Endothelial cell of umbilical vein (primary cell): Measurements from ENCODE around the gene HES3. TPM values are rescaled to one million over a fixed set of nuclear protein-coding genes. Genes with fewer than 3 reads are reported as not detected.

Source experiments
- BruUV-seq: library from RNA; stranded (reverse); fragments of 400-500 nt; replicated peaks from 2 replicates; lab custom pipeline; 2021; lab: Mats Ljungman, UMichigan
- CTCF ChIA-PET: fragments of 300-600, 350-600 bp; sonication (Branson Sonifier 250); formaldehyde crosslinking; loops from one replicate; lab custom pipeline; 2021; ENCODE audit warnings: antibody characterized with exemption, inconsistent platforms; lab: Charles Lee
- POLR2A ChIA-PET: fragments of 300-600, 350-600 bp; sonication (Branson Sonifier 250); formaldehyde crosslinking; loops from one replicate; lab custom pipeline; 2021; ENCODE audit warnings: antibody characterized with exemption, inconsistent platforms; lab: Charles Lee
- DNase-seq: peaks from one replicate; pipeline ENCODE4 v3.0.0-alpha.2; 2011; ENCODE audit warnings: low read depth, low spot score
- FAIRE-seq: peaks from 2 replicates; lab custom pipeline; 2011; peaks lifted over from hg19 to GRCh38; lab: Jason Lieb, UNC
- H2AFZ ChIP-seq: 2 replicates; pipeline ENCODE4 v1.6.0; 2012; ENCODE audit warnings: low read depth, low read length, control low read depth, inconsistent platforms
- H3K27ac ChIP-seq: 2 replicates; pipeline ENCODE4 v1.5.1; 2011; ENCODE audit warnings: low read depth, mild to moderate bottlenecking, control low read depth, low read length, moderate library complexity; ENCODE audit not compliant: insufficient read depth
- H3K27me3 ChIP-seq, 2 experiments: 2 replicates each; pipeline versions ENCODE4 v1.6.0 to v1.6.1; 2011; ENCODE audit warnings: low read length in 2 of 2, mixed read lengths in 1 of 2; ENCODE audit not compliant: control insufficient read depth in 2 of 2, insufficient read depth in 2 of 2
- H3K36me3 ChIP-seq, 2 experiments: 2 replicates in 1 of 2; 3 replicates in 1 of 2; pipeline ENCODE4 v1.5.1; 2011; ENCODE audit warnings: low read length in 2 of 2, mild to moderate bottlenecking in 1 of 2, moderate library complexity in 1 of 2; ENCODE audit not compliant: control insufficient read depth in 2 of 2, insufficient read depth in 2 of 2; ENCODE audit errors: extremely low read depth in 1 of 2
- H3K4me1 ChIP-seq: 3 replicates; pipeline ENCODE4 v1.5.1; 2011; ENCODE audit warnings: mild to moderate bottlenecking, low read length; ENCODE audit not compliant: control insufficient read depth, insufficient read depth; ENCODE audit errors: extremely low read depth
- H3K4me2 ChIP-seq: 2 replicates; pipeline ENCODE4 v1.6.1; 2011; ENCODE audit warnings: low read length, control low read depth, mixed read lengths; ENCODE audit not compliant: insufficient read depth
- H3K4me3 ChIP-seq, 3 experiments: fragments of 200-600 bp in 1 of 3; sonication (generic), shearing (Covaris generic) in 1 of 3; replicated peaks in 1 of 3; 2 replicates each; pipeline ENCODE4 v1.5.1; 2011 to 2016; ENCODE audit warnings: control low read depth in 3 of 3, low read length in 3 of 3, mild to moderate bottlenecking in 2 of 3, inconsistent platforms in 1 of 3, low read depth in 1 of 3, moderate library complexity in 1 of 3; ENCODE audit not compliant: insufficient read depth in 1 of 3
- H3K79me2 ChIP-seq: 2 replicates; pipeline ENCODE4 v1.6.0; 2012; ENCODE audit warnings: low read length, inconsistent platforms; ENCODE audit not compliant: control insufficient read depth, insufficient read depth
- H3K9ac ChIP-seq: replicated peaks from 2 replicates; pipeline ENCODE3; 2011; ENCODE audit warnings: low read length, control low read depth; ENCODE audit not compliant: insufficient read depth; ENCODE audit errors: extremely low read depth
- H3K9me1 ChIP-seq: replicated peaks from 3 replicates; pipeline ENCODE4 v1.6.0; 2011; ENCODE audit warnings: mild to moderate bottlenecking, low read length; ENCODE audit not compliant: control insufficient read depth, insufficient read depth; ENCODE audit errors: extremely low read depth
- H3K9me3 ChIP-seq: replicated peaks from 2 replicates; pipeline ENCODE4 v1.5.1; 2012; ENCODE audit warnings: low read length, inconsistent platforms; ENCODE audit not compliant: control insufficient read depth, insufficient read depth
- H4K20me1 ChIP-seq: replicated peaks from 2 replicates; pipeline ENCODE3; 2011; ENCODE audit warnings: mild to moderate bottlenecking, low read length; ENCODE audit not compliant: control insufficient read depth, insufficient read depth; ENCODE audit errors: extremely low read depth
- EZH2 ChIP-seq: IDR thresholded peaks from 2 replicates; pipeline ENCODE4 v1.6.1; 2012; ENCODE audit warnings: borderline replicate concordance, low read depth, mild to moderate bottlenecking, moderate library complexity, low read length, inconsistent platforms; ENCODE audit not compliant: severe bottlenecking
- FOS ChIP-seq: IDR thresholded peaks from 2 replicates; pipeline ENCODE4 v1.6.1; 2011; ENCODE audit warnings: mild to moderate bottlenecking, low read length, moderate library complexity, borderline replicate concordance; ENCODE audit not compliant: insufficient read depth
- GATA2 ChIP-seq: IDR thresholded peaks from 2 replicates; pipeline ENCODE4 v1.7.0; 2011; ENCODE audit warnings: low read depth, mild to moderate bottlenecking, moderate library complexity, mixed read lengths, low read length; ENCODE audit not compliant: insufficient read length, insufficient read depth
- JUN ChIP-seq: IDR thresholded peaks from 2 replicates; pipeline ENCODE4 v1.6.1; 2011; ENCODE audit warnings: borderline replicate concordance, low read depth; ENCODE audit not compliant: insufficient read length, insufficient read depth
- MYC ChIP-seq: IDR thresholded peaks from one replicate; pipeline ENCODE4 v1.6.1; 2011; ENCODE audit warnings: mild to moderate bottlenecking, low read depth, low read length
- POLR2A ChIP-seq: IDR thresholded peaks from 2 replicates; pipeline ENCODE4 v1.6.1; 2012; ENCODE audit warnings: low read depth, mild to moderate bottlenecking, control low read depth, low read length
- POLR2AphosphoS5 ChIP-seq: IDR thresholded peaks from 2 replicates; pipeline ENCODE4 v1.6.1; 2012; ENCODE audit warnings: low read depth, mild to moderate bottlenecking, control low read depth, low read length, moderate library complexity; ENCODE audit not compliant: insufficient read depth
- dilution Hi-C: fragments of 300-500 bp; cut with MboI; formaldehyde crosslinking; loops from one replicate; pipeline ENCODE4 v1.15.0; 2019; ENCODE audit warnings: low sequenced_read_pairs; ENCODE audit not compliant: extremely low pct_ligation_motif_present
- intact Hi-C: fragments of 100-400 bp; cut with micrococcal nuclease; formaldehyde crosslinking; loops from one replicate; pipeline ENCODE4 v1.10.0; 2022
- polyA plus RNA-seq, 4 experiments: library from polyadenylated mRNA; depleted of rRNA in 3 of 4; stranded (reverse) in 3 of 4; unstranded in 1 of 4; fragments of >200 nt; gene quantifications; 2 replicates each; pipeline versions ENCODE4 v1.2.1 to v1.2.3, GENCODE V29; 2011 to 2012; ENCODE audit warnings: missing spikeins in 1 of 4
- total RNA-seq: library from RNA; stranded (reverse); gene quantifications from 2 replicates; pipeline ENCODE4 v1.2.3, GENCODE V29; 2021
- TF ChIP-seq, protein P1 (sequence below), 2 donors: IDR thresholded peaks; 1 replicate in 1 of 2; 2 replicates in 1 of 2; pipeline ENCODE4 v1.5.1; 2011; ENCODE audit warnings: low read length in 2 of 2, mild to moderate bottlenecking in 2 of 2, moderate library complexity in 2 of 2, control low read depth in 1 of 2, inconsistent platforms in 1 of 2, low read depth in 1 of 2; ENCODE audit not compliant: insufficient read depth in 1 of 2; ENCODE audit errors: extremely low read depth in 1 of 2
- TF ChIP-seq, protein P2 (sequence below): IDR thresholded peaks from 2 replicates; pipeline ENCODE4 v1.6.1; 2011; ENCODE audit not compliant: insufficient read depth, insufficient read length

The HES3 gene
- total and polyA plus RNA-seq, 2 donors (not counting 3 experiments of a cell fraction or from before 2014, with no cell fraction given) = not detected

DNA sequence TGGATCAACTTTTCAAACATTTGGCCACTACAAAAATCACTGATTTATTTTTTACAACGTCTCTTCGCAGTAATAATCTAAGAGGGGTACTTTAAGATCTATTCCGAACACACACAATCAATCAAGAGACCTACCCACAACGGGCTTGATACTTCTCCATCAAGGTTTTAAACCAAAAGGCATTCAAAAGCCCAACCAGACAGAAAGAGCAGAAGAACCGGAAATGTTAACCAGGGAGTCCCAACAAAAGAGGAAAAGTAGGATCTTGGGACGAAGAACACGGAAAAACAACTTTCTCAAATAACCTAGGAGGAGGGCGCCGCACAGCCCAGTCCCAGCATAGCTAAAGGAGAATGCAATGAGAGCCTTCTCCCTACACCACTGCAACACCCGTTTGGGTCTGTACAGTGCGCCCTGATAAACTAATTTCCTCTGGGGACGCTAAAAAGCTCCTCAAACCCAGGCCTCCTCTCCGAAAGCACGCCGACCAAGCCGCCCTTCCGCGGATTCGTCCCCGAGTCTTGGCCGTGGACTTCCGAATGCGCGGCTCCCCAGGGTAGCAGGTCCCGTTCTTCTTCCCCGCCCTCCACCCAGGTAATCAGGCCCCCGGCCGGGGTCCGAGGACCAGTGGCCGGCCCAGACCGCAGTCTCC, 45.2 kb upstream of the HES3 start:
- Histone ChIP-seq H2AFZ (peak overlapping the region; percentile 9), H3K27me3 (no peaks in the 10 kb centered on the region), H3K36me3 (peaks cover 8 to 10% of the 10 kb centered on the region in 2 experiments), H3K9me3 (no peaks in the 10 kb centered on the region), H3K4me3 (peak overlapping the region; percentile 78 to 90 (median 82)), H4K20me1 (no peaks in the 10 kb centered on the region), H3K9me1 (no peaks in the 10 kb centered on the region), H3K79me2 (peaks cover 48% of the 10 kb centered on the region), H3K4me2 (peak overlapping the region; percentile 94), H3K27ac (peak overlapping the region; percentile 53), H3K9ac (peak overlapping the region; percentile 96), H3K4me1 (peaks cover 17% of the 10 kb centered on the region)
- DNase-seq = peak; percentile 42
- ChIA-PET CTCF (interaction anchor here (0.7 to 2.0 kb wide), 5 partner anchors 9 to 47 kb away, joined by 3 to 7 read pairs (median 6); partner anchors contain the start of gene ICMT), POLR2A (no interaction called here)
- FAIRE-seq = peak; percentile 37
- TF ChIP-seq POLR2A (no peak), GATA2 (no peak), EZH2 (no peak), JUN (no peak), MYC (no peak), FOS (no peak), POLR2AphosphoS5 (no peak)
- TF ChIP-seq, protein P1, sequence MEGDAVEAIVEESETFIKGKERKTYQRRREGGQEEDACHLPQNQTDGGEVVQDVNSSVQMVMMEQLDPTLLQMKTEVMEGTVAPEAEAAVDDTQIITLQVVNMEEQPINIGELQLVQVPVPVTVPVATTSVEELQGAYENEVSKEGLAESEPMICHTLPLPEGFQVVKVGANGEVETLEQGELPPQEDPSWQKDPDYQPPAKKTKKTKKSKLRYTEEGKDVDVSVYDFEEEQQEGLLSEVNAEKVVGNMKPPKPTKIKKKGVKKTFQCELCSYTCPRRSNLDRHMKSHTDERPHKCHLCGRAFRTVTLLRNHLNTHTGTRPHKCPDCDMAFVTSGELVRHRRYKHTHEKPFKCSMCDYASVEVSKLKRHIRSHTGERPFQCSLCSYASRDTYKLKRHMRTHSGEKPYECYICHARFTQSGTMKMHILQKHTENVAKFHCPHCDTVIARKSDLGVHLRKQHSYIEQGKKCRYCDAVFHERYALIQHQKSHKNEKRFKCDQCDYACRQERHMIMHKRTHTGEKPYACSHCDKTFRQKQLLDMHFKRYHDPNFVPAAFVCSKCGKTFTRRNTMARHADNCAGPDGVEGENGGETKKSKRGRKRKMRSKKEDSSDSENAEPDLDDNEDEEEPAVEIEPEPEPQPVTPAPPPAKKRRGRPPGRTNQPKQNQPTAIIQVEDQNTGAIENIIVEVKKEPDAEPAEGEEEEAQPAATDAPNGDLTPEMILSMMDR (IDR thresholded peaks at IDR 0.05; ENCODE audit: extremely low read depth in 1 of 2, insufficient read depth in 1 of 2, low read depth in 1 of 2, low read length in 2 of 2) = no peak
- TF ChIP-seq, protein P2, sequence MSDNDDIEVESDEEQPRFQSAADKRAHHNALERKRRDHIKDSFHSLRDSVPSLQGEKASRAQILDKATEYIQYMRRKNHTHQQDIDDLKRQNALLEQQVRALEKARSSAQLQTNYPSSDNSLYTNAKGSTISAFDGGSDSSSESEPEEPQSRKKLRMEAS = no peak
- TSS peak; percentile 45 for BruUV-seq
- intact Hi-C loops = loop anchor here (1.0 to 2.0 kb wide), 4 partner anchors 18 to 206 kb away; partner anchors contain the start of genes CHD5 and NPHP4
- dilution Hi-C loops = no loop called here
